Suprapubic skin (tissue), 4 donors: Measurements from ENCODE around the gene KCND1. TPM values are rescaled to one million over a fixed set of nuclear protein-coding genes. Genes with fewer than 3 reads are reported as not detected.

ENCODE experiments used
- DNase-seq, 2 donors: peaks; one replicate each; pipeline ENCODE4 v3.0.0-alpha.2; 2019; ENCODE audit warnings: low spot score in 2 of 2
- H3K27ac ChIP-seq: fragments of 200-600 bp; sonication (generic); one replicate; pipeline ENCODE4 v1.5.1; 2019
- H3K27me3 ChIP-seq: fragments of 200-600 bp; sonication (generic); one replicate; pipeline ENCODE4 v1.5.1; 2019
- H3K36me3 ChIP-seq: fragments of 200-600 bp; sonication (generic); one replicate; pipeline ENCODE4 v1.5.1; 2019
- H3K4me1 ChIP-seq: fragments of 200-600 bp; sonication (generic); one replicate; pipeline ENCODE4 v1.5.1; 2019
- H3K4me3 ChIP-seq: fragments of 200-600 bp; sonication (generic); one replicate; pipeline ENCODE4 v1.5.1; 2019; ENCODE audit warnings: mild to moderate bottlenecking
- H3K9me3 ChIP-seq: fragments of 200-600 bp; sonication (generic); one replicate; pipeline ENCODE4 v1.5.1; 2019
- EP300 ChIP-seq: sonication (generic); formaldehyde crosslinking; IDR thresholded peaks from one replicate; pipeline ENCODE4 v1.6.1; 2017; ENCODE audit warnings: antibody characterized with exemption
- POLR2A ChIP-seq, 2 donors: fragments of 450-650 bp; IDR thresholded peaks; one replicate each; pipeline ENCODE4 v1.6.1; 2017; ENCODE audit warnings: antibody characterized with exemption in 2 of 2, mild to moderate bottlenecking in 2 of 2, moderate library complexity in 2 of 2
- POLR2AphosphoS5 ChIP-seq, 3 donors: sonication (generic); formaldehyde crosslinking; IDR thresholded peaks; one replicate each; pipeline ENCODE4 v1.6.1; 2017; ENCODE audit warnings: antibody characterized with exemption in 3 of 3
- WGBS: methylation state at CpG from one replicate; pipeline ENCODE4 v1.1.5; 2018; 5-methylcytosine and 5-hydroxymethylcytosine counted together
- total RNA-seq, 4 donors: library from RNA; depleted of rRNA; stranded (reverse); fragments of >200 nt; gene quantifications; one replicate each; pipeline ENCODE4 v1.1.0, GENCODE V29; 2016
- TF ChIP-seq, protein P1 (sequence below), 2 donors: fragments of 200-600 bp in 1 of 2; fragments of 450-650 bp in 1 of 2; sonication (generic) in 1 of 2; IDR thresholded peaks; one replicate each; pipeline ENCODE4 v1.5.1; 2016 to 2019; ENCODE audit warnings: antibody characterized with exemption in 2 of 2, mild to moderate bottlenecking in 1 of 2, moderate library complexity in 1 of 2

KCND1 gene
- 1 to 10 TPM in 3 of 4 donors, under 1 TPM in 1; 0.55 to 2.8 (median 1.3) TPM for total RNA-seq

DNA sequence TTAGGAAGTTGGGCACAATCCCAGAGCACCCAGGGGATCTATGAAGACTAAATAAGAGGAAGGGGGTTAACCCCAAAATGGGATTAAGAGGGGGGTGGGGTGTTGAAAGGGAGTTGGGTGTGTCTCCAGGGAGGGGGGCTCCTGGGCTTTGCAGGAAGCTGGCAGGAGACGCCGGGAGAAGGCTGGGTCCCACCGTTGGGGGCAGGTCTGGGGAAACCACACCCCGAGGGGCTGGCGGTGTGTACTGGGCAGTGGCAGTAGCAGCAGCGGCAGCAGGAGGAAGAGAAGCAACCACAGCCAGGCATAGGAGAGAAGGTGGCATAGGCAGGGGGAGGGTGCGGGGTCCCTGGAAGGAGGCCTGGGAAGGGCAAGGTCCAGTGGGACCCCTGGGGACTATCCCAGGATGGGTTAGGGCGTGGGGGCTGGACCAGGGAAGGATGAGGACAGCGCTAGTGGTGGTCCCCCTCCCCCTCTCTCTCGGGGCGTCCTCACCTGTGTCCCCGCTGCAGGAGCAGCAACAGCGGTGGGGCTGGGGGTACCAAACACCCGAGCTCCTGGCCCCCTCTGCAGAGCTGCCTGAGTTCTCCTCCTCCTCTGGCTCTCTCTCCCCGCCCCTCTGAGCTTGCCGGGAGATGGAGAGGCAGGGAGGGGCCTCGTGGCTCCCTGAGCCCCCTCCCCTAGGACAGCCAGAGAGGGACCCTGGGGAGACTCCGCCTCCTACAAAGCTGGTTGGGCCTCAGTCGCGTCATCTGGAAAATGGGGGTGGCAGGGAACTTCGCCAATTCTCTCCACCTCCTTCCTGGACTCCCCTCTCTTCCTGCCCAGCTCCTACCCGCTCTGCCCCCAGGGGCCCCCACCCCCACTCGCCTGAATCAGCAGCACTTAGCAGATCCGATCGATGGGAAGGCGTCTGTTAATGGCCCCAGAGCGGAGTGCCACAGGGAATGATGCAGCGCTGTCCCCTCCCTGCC lies at the start of gene KCND1:
KCND1 (minus strand) TSS at position 596 of the 971 bp plus-strand sequence. CDS start 1,573 bp downstream, outside the sequence.
- Histone ChIP-seq H3K4me3 (peak within 1 kb of the TSS; percentile 34), H3K27me3 (no peaks in the 10 kb centered on the region), H3K4me1 (peaks cover 15% of the 10 kb centered on the region), H3K27ac (no peak within 1 kb of the TSS), H3K36me3 (peaks cover 22% of the 10 kb centered on the region), H3K9me3 (no peaks in the 10 kb centered on the region)
- WGBS: 22% methylated on average over 25 of the region's 28 CpGs
- TF ChIP-seq, protein P1, sequence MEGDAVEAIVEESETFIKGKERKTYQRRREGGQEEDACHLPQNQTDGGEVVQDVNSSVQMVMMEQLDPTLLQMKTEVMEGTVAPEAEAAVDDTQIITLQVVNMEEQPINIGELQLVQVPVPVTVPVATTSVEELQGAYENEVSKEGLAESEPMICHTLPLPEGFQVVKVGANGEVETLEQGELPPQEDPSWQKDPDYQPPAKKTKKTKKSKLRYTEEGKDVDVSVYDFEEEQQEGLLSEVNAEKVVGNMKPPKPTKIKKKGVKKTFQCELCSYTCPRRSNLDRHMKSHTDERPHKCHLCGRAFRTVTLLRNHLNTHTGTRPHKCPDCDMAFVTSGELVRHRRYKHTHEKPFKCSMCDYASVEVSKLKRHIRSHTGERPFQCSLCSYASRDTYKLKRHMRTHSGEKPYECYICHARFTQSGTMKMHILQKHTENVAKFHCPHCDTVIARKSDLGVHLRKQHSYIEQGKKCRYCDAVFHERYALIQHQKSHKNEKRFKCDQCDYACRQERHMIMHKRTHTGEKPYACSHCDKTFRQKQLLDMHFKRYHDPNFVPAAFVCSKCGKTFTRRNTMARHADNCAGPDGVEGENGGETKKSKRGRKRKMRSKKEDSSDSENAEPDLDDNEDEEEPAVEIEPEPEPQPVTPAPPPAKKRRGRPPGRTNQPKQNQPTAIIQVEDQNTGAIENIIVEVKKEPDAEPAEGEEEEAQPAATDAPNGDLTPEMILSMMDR (IDR thresholded peaks at IDR 0.05): no peak
- TF ChIP-seq POLR2AphosphoS5 (IDR thresholded peaks at IDR 0.05) (no peak), POLR2A (IDR thresholded peaks at IDR 0.05) (no peak), EP300 (no peak)
- DNase-seq: peak in 1 of 2 donors; percentile 72

DNA sequence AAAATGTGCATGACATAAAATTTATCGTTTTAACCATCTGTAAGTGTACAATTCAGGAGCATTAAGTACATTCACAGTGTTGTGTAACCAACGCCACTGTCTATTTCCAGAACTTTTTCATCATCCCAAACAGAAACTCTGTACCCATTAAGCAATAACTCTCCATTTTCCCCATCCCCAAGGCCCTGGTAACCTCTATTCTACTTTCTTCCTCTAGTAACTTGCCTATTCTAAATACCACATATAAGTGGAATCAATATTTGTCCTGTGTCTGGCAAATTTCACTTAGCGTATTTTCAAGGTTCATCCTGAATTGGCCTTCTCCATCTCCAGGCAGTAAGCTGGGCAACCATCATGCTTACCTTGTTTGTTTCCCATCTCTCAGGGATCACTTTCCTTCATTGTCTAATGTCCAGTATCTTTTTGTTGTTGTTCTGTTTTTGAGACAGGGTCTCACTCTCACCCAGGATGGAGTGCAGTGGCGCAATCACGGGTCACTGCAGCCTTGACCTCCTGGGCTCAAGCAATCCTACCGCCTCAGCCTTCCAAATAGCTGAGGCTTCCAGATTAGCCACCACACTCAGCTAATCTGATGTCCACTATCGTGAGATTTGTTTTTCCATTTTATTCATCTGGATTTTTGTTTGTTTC lies 48.1 kb upstream of the KCND1 start:
- TF ChIP-seq EP300: no peak
- no peak for TF ChIP-seq POLR2A (IDR thresholded peaks at IDR 0.05)
- TF ChIP-seq POLR2AphosphoS5 (IDR thresholded peaks at IDR 0.05): no peak
- TF ChIP-seq, protein P1 (IDR thresholded peaks at IDR 0.05): no peak
- no peak overlapping the region for H3K4me3 ChIP-seq
- no peak overlapping the region for H3K27ac ChIP-seq
- no peaks in the 10 kb centered on the region for H3K4me1 ChIP-seq
- DNase-seq: no peak
- H3K9me3 ChIP-seq: no peaks in the 10 kb centered on the region
- no peaks in the 10 kb centered on the region for H3K27me3 ChIP-seq
- WGBS: 83% methylated on average over 7 of the region's 7 CpGs
- no peaks in the 10 kb centered on the region for H3K36me3 ChIP-seq

DNA sequence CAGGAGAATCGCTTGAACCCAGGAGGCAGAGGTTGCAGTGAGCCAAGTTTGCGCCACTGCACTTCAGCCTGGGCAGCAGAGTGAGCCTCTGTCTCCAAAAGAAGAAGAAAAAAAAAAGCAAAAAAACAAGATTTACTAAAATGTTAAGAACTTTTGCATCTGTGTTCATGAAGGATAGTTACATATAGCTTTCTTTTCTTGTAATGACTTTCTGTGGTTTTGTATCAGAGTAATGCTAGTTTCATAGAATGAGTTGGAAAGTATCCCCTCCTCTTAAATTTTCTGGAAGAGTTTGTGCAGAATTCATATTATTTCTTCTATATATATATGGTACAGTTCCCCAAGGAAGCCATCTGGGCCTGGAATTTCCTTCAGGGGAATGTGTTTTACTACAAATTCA lies 47.4 kb upstream of the KCND1 start:
- Histone ChIP-seq H3K27ac (no peak overlapping the region), H3K36me3 (no peaks in the 10 kb centered on the region), H3K9me3 (no peaks in the 10 kb centered on the region), H3K4me1 (no peaks in the 10 kb centered on the region), H3K27me3 (no peaks in the 10 kb centered on the region), H3K4me3 (no peak overlapping the region)
- no peak for DNase-seq
- 78% methylated on average over 2 of the region's 2 CpGs for WGBS
- TF ChIP-seq POLR2AphosphoS5 (IDR thresholded peaks at IDR 0.05): no peak
- TF ChIP-seq EP300: no peak
- no peak for TF ChIP-seq POLR2A (IDR thresholded peaks at IDR 0.05)
- TF ChIP-seq, protein P1 (IDR thresholded peaks at IDR 0.05): no peak

DNA sequence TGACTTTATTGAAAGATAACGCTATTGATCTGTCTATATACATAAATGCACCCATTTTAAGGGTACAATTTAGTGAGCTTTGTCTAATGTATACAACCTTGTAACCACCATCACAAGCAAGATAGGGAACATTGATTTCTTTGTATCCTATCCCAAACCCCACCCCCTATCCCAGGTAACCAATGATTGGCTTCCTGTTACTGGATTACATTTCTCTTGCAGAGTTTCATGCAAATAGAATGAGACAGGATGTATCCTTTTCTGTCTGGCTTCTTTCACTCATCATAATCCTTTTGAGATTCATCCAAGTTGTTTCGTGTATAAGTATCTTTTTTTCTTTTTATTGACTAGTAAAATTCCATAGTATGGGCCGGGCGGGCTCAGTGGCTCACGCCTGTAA lies 32.1 kb upstream of the KCND1 start:
- TF ChIP-seq EP300: no peak
- TF ChIP-seq POLR2A (IDR thresholded peaks at IDR 0.05): no peak
- TF ChIP-seq, protein P1 (IDR thresholded peaks at IDR 0.05): no peak
- TF ChIP-seq POLR2AphosphoS5 (IDR thresholded peaks at IDR 0.05): no peak
- Histone ChIP-seq H3K27ac (no peak overlapping the region), H3K4me1 (peaks cover 9% of the 10 kb centered on the region), H3K4me3 (no peak overlapping the region), H3K27me3 (no peaks in the 10 kb centered on the region), H3K36me3 (no peaks in the 10 kb centered on the region), H3K9me3 (no peaks in the 10 kb centered on the region)
- 71% methylated on average over 5 of the region's 5 CpGs for WGBS
- DNase-seq: no peak
